Panc1 (cell line): Measurements from ENCODE around the gene LRRC59.

ENCODE experiments used
- CTCF ChIP-seq: fragments of 450-650 bp; IDR thresholded peaks from 2 replicates; pipeline ENCODE4 v1.5.1; 2017; ENCODE audit warnings: mild to moderate bottlenecking
- POLR2AphosphoS5 ChIP-seq: IDR thresholded peaks from 2 replicates; pipeline ENCODE4 v1.6.1; 2012; ENCODE audit warnings: mild to moderate bottlenecking, low read depth, low read length, moderate library complexity
- SIN3A ChIP-seq: IDR thresholded peaks from 2 replicates; pipeline ENCODE4 v1.6.1; 2012; ENCODE audit warnings: low read depth, mild to moderate bottlenecking, low read length, moderate library complexity, borderline replicate concordance; ENCODE audit not compliant: insufficient read depth

GRCh38 chr17:50332196-50332595 is 65.1 kb downstream of the LRRC59 start:
- TF ChIP-seq CTCF = no peak
- no peak for TF ChIP-seq POLR2AphosphoS5
- TF ChIP-seq SIN3A = no peak
